ENCODE measurements around the gene CCDC175. TPM values are rescaled to one million over a fixed set of nuclear protein-coding genes. Genes with fewer than 3 reads are reported as not detected.

The CCDC175 gene
- total and polyA plus RNA-seq, 2 donors (not counting 3 experiments of a cell fraction or from before 2014, with no cell fraction given): not detected

- Histone ChIP-seq H3K9ac (replicated peaks; ENCODE audit: extremely low read depth, insufficient read depth, low read length) (no peak overlapping the region), H3K9me3 (replicated peaks; ENCODE audit: control insufficient read depth, insufficient read depth, low read length) (no peaks in the 10 kb centered on the region), H3K4me2 (ENCODE audit: insufficient read depth, low read length) (no peak overlapping the region), H3K27ac (ENCODE audit: insufficient read depth, low read depth, low read length) (no peak overlapping the region), H3K36me3 (ENCODE audit: control insufficient read depth in 2 of 2, extremely low read depth in 1 of 2, insufficient read depth in 2 of 2, low read length in 2 of 2) (no peaks in the 10 kb centered on the region), H4K20me1 (replicated peaks; ENCODE audit: control insufficient read depth, extremely low read depth, insufficient read depth, low read length) (no peaks in the 10 kb centered on the region), H3K9me1 (replicated peaks; ENCODE audit: control insufficient read depth, extremely low read depth, insufficient read depth, low read length) (no peaks in the 10 kb centered on the region), H3K27me3 (ENCODE audit: control insufficient read depth in 2 of 2, insufficient read depth in 2 of 2, low read length in 2 of 2) (peaks cover 0 to 3% of the 10 kb centered on the region in 2 experiments), H2AFZ (ENCODE audit: low read depth, low read length) (no peak overlapping the region), H3K4me3 (replicated peaks in 1 of 3; ENCODE audit: insufficient read depth in 1 of 3, low read depth in 1 of 3, low read length in 3 of 3) (no peak overlapping the region), H3K79me2 (ENCODE audit: control insufficient read depth, insufficient read depth, low read length) (no peaks in the 10 kb centered on the region), H3K4me1 (ENCODE audit: control insufficient read depth, extremely low read depth, insufficient read depth, low read length) (no peaks in the 10 kb centered on the region)
- FAIRE-seq (no peak), DNase-seq (ENCODE audit: low read depth, low spot score) (no peak)
- TF ChIP-seq CTCF (IDR thresholded peaks at IDR 0.05; ENCODE audit: extremely low read depth in 1 of 2, insufficient read depth in 1 of 2, low read depth in 1 of 2, low read length in 2 of 2) (no peak), EZH2 (IDR thresholded peaks at IDR 0.05; ENCODE audit: borderline replicate concordance, low read depth, low read length, severe bottlenecking) (no peak), MAX (IDR thresholded peaks at IDR 0.05; ENCODE audit: insufficient read depth, insufficient read length) (no peak), MYC (IDR thresholded peaks at IDR 0.05; ENCODE audit: low read depth, low read length) (no peak), JUN (IDR thresholded peaks at IDR 0.05; ENCODE audit: borderline replicate concordance, insufficient read depth, insufficient read length, low read depth) (no peak), POLR2AphosphoS5 (IDR thresholded peaks at IDR 0.05; ENCODE audit: insufficient read depth, low read depth, low read length) (no peak), FOS (IDR thresholded peaks at IDR 0.05; ENCODE audit: borderline replicate concordance, insufficient read depth, low read length) (no peak), GATA2 (IDR thresholded peaks at IDR 0.05; ENCODE audit: insufficient read depth, insufficient read length, low read depth, low read length) (no peak), POLR2A (IDR thresholded peaks at IDR 0.05; ENCODE audit: low read depth, low read length) (no peak)
- no TSS peak for BruUV-seq (replicated peaks)
- POLR2A ChIA-PET: no interaction called here
- dilution Hi-C loops (cut with MboI; ENCODE audit: extremely low pct_ligation_motif_present, low sequenced_read_pairs): no loop called here
- intact Hi-C loops (cut with micrococcal nuclease): no loop called here
- CTCF ChIA-PET: interaction anchor here (1.3 kb wide), 1 partner anchor 9 kb away, joined by 4 read pairs; no protein-coding TSS in a partner anchor
Measured at GRCh38 chr14:59595071-59595470, 18.5 kb upstream of the CCDC175 start.

All from endothelial cell of umbilical vein (primary cell).